Muscle of arm (tissue), 12 donors: ENCODE results near the gene PIEZO1. TPM values are rescaled to one million over a fixed set of nuclear protein-coding genes. Genes with fewer than 3 reads are reported as not detected.

Source experiments
- DNase-seq: peaks from one replicate; pipeline ENCODE4 v3.0.0-alpha.2; 2013
- polyA plus RNA-seq, 12 donors: library from polyadenylated mRNA; unstranded; fragments of 120-200 nt; gene quantifications; one replicate each; pipeline ENCODE4 v1.2.1, GENCODE V29; 2013; ENCODE audit not compliant: insufficient read length in 12 of 12

PIEZO1 gene
- polyA plus RNA-seq, 12 donors = 36.1 to 78.2 (median 48.2) TPM; not detected in 1

- no peak for DNase-seq
Observed at GRCh38 chr16:88690341-88691128, 94.5 kb downstream of the PIEZO1 start.

GRCh38 chr16:88688013-88688778 lies 96.8 kb downstream of the PIEZO1 start:
- DNase-seq = no peak

- DNase-seq = no peak
Observed at GRCh38 chr16:88687676-88688012, 97.4 kb downstream of the PIEZO1 start.

GRCh38 chr16:88687254-88687576 lies 97.8 kb downstream of the PIEZO1 start:
- DNase-seq = no peak

GRCh38 chr16:88686439-88687253 lies 98.4 kb downstream of the PIEZO1 start, which contains the start of gene SNAI3:
Gene SNAI3, minus strand, starts transcription at chr16:88686507. Its CDS starts 101 bp downstream, at chr16:88686406.
- DNase-seq = peak; percentile 54

GRCh38 chr16:88686062-88686438 lies 99.0 kb downstream of the PIEZO1 start:
- no peak for DNase-seq

- DNase-seq = no peak
Observed at GRCh38 chr16:88685156-88686061, 99.6 kb downstream of the PIEZO1 start.

- no peak for DNase-seq
Observed at GRCh38 chr16:88684569-88685155, 100.4 kb downstream of the PIEZO1 start.

GRCh38 chr16:88681709-88682451 lies 103.1 kb downstream of the PIEZO1 start:
- DNase-seq = no peak

- no peak for DNase-seq
Observed at GRCh38 chr16:88681084-88681680, 103.8 kb downstream of the PIEZO1 start.

GRCh38 chr16:88680554-88681083 lies 104.4 kb downstream of the PIEZO1 start:
- no peak for DNase-seq

- no peak for DNase-seq
Observed at GRCh38 chr16:88678224-88678979, 106.6 kb downstream of the PIEZO1 start.

GRCh38 chr16:88677721-88678120 lies 107.3 kb downstream of the PIEZO1 start:
- DNase-seq = no peak

- DNase-seq = no peak
Observed at GRCh38 chr16:88676502-88677242, 108.3 kb downstream of the PIEZO1 start.

GRCh38 chr16:88673716-88674379 lies 111.2 kb downstream of the PIEZO1 start:
- DNase-seq = no peak

- DNase-seq = no peak
Observed at GRCh38 chr16:88672776-88673175, 112.2 kb downstream of the PIEZO1 start.

GRCh38 chr16:88671806-88672205 lies 113.2 kb downstream of the PIEZO1 start:
- DNase-seq = no peak
